DND-41 (cell line): ENCODE results near the gene TTC38.
"Not testable (repeated sequence)": the region's sequence is repeated elsewhere in the genome, so short reads cannot be mapped to it uniquely, and the experiment has no call there.

ENCODE experiments used
- ATAC-seq: fragments of 200-7000 bp; cut with Tn5 transposase; 3 replicates; pipeline ENCODE4 v1.9.1; 2021; ENCODE audit warnings: low read depth; ENCODE audit not compliant: insufficient read depth
- DNase-seq: peaks from one replicate; pipeline ENCODE4 v3.0.0-alpha.2; 2020
- H2AFZ ChIP-seq: 2 replicates; pipeline ENCODE4 v1.6.0; 2012; ENCODE audit warnings: low read depth, low read length
- H3K27ac ChIP-seq: 2 replicates; pipeline ENCODE4 v1.5.1; 2012; ENCODE audit warnings: low read length, inconsistent platforms
- H3K27me3 ChIP-seq: fragments of 200-600 bp; sonication (generic); 2 replicates; pipeline ENCODE4 v1.6.0; 2012; ENCODE audit warnings: low read length, mild to moderate bottlenecking, inconsistent platforms; ENCODE audit not compliant: insufficient read depth, poor library complexity
- H3K36me3 ChIP-seq: 2 replicates; pipeline ENCODE4 v1.5.1; 2012; ENCODE audit warnings: low read length, inconsistent platforms; ENCODE audit not compliant: insufficient read depth
- H3K4me1 ChIP-seq: 2 replicates; pipeline ENCODE4 v1.5.1; 2012; ENCODE audit warnings: mild to moderate bottlenecking, low read length; ENCODE audit not compliant: insufficient read depth
- H3K4me2 ChIP-seq: 2 replicates; pipeline ENCODE4 v1.6.0; 2012; ENCODE audit warnings: mild to moderate bottlenecking, moderate library complexity, low read length, inconsistent platforms; ENCODE audit not compliant: insufficient read depth
- H3K4me3 ChIP-seq, 2 experiments: fragments of 200-600 bp in 1 of 2; shearing (Covaris generic) in 1 of 2; 2 replicates each; pipeline ENCODE4 v1.5.1; 2012 to 2016; ENCODE audit warnings: inconsistent platforms in 2 of 2, low read length in 2 of 2, mild to moderate bottlenecking in 2 of 2, low read depth in 1 of 2, moderate library complexity in 1 of 2
- H3K79me2 ChIP-seq: 2 replicates; pipeline ENCODE4 v1.6.0; 2012; ENCODE audit warnings: low read length, inconsistent platforms; ENCODE audit not compliant: insufficient read depth
- H3K9ac ChIP-seq: 2 replicates; pipeline ENCODE4 v1.6.0; 2012; ENCODE audit warnings: low read depth, mild to moderate bottlenecking, inconsistent platforms, low read length, moderate library complexity
- H3K9me3 ChIP-seq: 2 replicates; pipeline ENCODE4 v1.5.1; 2012; ENCODE audit warnings: low read length, moderate library complexity, mild to moderate bottlenecking, inconsistent platforms; ENCODE audit not compliant: insufficient read depth, severe bottlenecking
- H4K20me1 ChIP-seq: 2 replicates; pipeline ENCODE4 v1.6.0; 2012; ENCODE audit warnings: low read length; ENCODE audit not compliant: insufficient read depth
- EZH2 ChIP-seq: IDR thresholded peaks from 3 replicates; pipeline ENCODE4 v1.6.1; 2012; ENCODE audit warnings: borderline replicate concordance, low read depth, mild to moderate bottlenecking, moderate library complexity, low read length, inconsistent platforms; ENCODE audit not compliant: severe bottlenecking
- TF ChIP-seq, protein P1 (sequence below): IDR thresholded peaks from 2 replicates; pipeline ENCODE4 v1.5.1; 2012; ENCODE audit warnings: borderline replicate concordance, low read length, moderate library complexity, mild to moderate bottlenecking; ENCODE audit not compliant: poor library complexity, severe bottlenecking; ENCODE audit errors: extremely low read depth

The TTC38 gene

DNA sequence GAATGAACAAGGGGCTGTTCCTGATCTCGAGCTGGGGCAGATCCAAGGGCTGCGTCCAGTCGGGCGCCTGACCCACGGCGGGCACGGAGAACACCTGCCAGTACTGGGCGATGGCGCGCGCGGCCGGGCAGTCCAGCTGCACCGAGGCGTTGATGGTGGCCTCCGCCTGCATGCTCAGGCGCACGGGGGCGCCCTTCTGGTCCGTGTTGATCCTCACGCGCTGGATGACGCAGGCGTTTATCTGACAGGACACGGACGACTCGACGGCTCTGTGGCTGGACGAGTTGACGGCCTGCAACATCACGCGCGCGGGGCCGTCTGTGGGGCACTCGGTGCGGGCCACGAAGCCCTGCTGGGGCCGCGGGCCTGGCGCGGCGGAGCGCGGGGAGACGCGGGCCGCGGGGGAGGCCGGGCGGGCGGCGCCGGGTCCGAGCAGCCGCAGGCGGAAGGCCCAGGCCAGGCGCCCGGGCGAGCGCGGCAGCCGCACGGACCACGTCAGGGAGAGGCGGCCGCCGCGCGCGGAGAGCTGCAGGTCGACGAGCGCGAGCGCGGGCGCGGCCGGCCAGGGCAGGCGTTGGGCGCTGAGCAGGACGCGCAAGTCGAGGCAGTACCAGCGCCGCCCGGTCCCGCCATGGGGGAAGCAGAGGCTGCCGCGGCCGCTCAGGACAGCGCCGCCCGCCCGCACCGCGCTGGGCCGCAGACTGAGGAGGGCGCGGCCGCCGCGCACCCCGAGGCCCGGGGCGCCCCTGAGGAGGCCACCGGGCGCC is 5.2 kb upstream of the TTC38 start:
- H3K36me3 ChIP-seq: no peaks in the 10 kb centered on the region
- DNase-seq (no peak), ATAC-seq (no peak)
- no peak overlapping the region for H3K9ac ChIP-seq
- no peaks in the 10 kb centered on the region for H3K79me2 ChIP-seq
- no peaks in the 10 kb centered on the region for H3K27me3 ChIP-seq
- H3K4me3 ChIP-seq: no peak overlapping the region
- H2AFZ ChIP-seq: no peak overlapping the region
- TF ChIP-seq EZH2: no peak
- TF ChIP-seq, protein P1, sequence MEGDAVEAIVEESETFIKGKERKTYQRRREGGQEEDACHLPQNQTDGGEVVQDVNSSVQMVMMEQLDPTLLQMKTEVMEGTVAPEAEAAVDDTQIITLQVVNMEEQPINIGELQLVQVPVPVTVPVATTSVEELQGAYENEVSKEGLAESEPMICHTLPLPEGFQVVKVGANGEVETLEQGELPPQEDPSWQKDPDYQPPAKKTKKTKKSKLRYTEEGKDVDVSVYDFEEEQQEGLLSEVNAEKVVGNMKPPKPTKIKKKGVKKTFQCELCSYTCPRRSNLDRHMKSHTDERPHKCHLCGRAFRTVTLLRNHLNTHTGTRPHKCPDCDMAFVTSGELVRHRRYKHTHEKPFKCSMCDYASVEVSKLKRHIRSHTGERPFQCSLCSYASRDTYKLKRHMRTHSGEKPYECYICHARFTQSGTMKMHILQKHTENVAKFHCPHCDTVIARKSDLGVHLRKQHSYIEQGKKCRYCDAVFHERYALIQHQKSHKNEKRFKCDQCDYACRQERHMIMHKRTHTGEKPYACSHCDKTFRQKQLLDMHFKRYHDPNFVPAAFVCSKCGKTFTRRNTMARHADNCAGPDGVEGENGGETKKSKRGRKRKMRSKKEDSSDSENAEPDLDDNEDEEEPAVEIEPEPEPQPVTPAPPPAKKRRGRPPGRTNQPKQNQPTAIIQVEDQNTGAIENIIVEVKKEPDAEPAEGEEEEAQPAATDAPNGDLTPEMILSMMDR: no peak
- no peak overlapping the region for H3K27ac ChIP-seq
- peaks cover 10% of the 10 kb centered on the region for H3K9me3 ChIP-seq
- no peaks in the 10 kb centered on the region for H4K20me1 ChIP-seq
- H3K4me1 ChIP-seq: peaks cover 11% of the 10 kb centered on the region
- H3K4me2 ChIP-seq: no peak overlapping the region

GRCh38 chr22:46263216-46263590 is 4.6 kb upstream of the TTC38 start, which contains the start of gene PKDREJ:
Gene PKDREJ (minus strand): TSS chr22:46263343. CDS start chr22:46263322, 21 bp downstream.
- ATAC-seq (no peak), DNase-seq (no peak)
- Histone ChIP-seq H2AFZ (no peak within 1 kb of the TSS), H3K4me2 (no peak within 1 kb of the TSS), H3K79me2 (peaks cover 3% of the 10 kb centered on the region; the same call in 1 of the 2 replicates), H3K9ac (no peak within 1 kb of the TSS), H3K9me3 (peaks cover 10% of the 10 kb centered on the region), H4K20me1 (no peaks in the 10 kb centered on the region), H3K27me3 (no peaks in the 10 kb centered on the region), H3K27ac (no peak within 1 kb of the TSS), H3K36me3 (no peaks in the 10 kb centered on the region), H3K4me1 (peaks cover 15% of the 10 kb centered on the region), H3K4me3 (no peak within 1 kb of the TSS)
- no peak for TF ChIP-seq EZH2
- TF ChIP-seq, protein P1: no peak

DNA sequence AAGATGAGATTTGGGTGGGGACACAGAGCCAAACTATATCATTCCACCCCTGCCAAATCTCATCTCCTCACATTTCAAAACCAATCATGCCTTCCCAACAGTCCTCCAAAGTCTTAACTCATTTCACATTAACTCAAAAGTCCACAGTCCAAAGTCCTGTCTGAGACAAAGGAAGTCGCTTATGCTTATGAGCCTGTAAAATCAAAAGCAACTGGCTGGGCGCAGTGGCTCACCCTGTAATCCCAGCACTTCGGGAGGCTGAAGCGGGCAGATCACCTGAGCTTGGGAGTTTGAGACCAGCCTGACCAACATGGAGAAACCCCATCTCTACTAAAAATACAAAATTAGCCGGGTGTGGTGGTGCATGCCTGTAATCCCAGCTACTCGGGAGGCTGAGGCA is 3.3 kb upstream of the TTC38 start:
- H3K36me3 ChIP-seq, DNase-seq, H3K4me3 ChIP-seq, H3K27me3 ChIP-seq, H3K79me2 ChIP-seq, H4K20me1 ChIP-seq, H3K27ac ChIP-seq, H2AFZ ChIP-seq, H3K4me2 ChIP-seq, ATAC-seq, H3K9ac ChIP-seq: not testable (repeated sequence)
- Histone ChIP-seq H3K4me1 (peaks cover 27% of the 10 kb centered on the region), H3K9me3 (peaks cover 10% of the 10 kb centered on the region)

- H2AFZ ChIP-seq, H3K36me3 ChIP-seq, H3K79me2 ChIP-seq, DNase-seq, H3K4me3 ChIP-seq, ATAC-seq, H3K27me3 ChIP-seq, H4K20me1 ChIP-seq, H3K4me2 ChIP-seq, H3K9ac ChIP-seq, H3K27ac ChIP-seq: not testable (repeated sequence)
- Histone ChIP-seq H3K4me1 (peaks cover 33% of the 10 kb centered on the region), H3K9me3 (peaks cover 10% of the 10 kb centered on the region)
Observed at GRCh38 chr22:46265627-46266026, 2.2 kb upstream of the TTC38 start.
